OCI-LY3 (cell line): Measurements from ENCODE around the gene NEURL1.
"Not testable (repeated sequence)": the region's sequence is repeated elsewhere in the genome, so short reads cannot be mapped to it uniquely, and the experiment has no call there.

Experiments
- H2AFZ ChIP-seq: fragments of 200-600, 300-600 bp; shearing (Covaris generic); 2 replicates; pipeline ENCODE4 v1.6.0; 2014; ENCODE audit warnings: antibody characterized with exemption, low read depth, low read length
- H3K27ac ChIP-seq: fragments of 200-600, 300-600 bp; sonication (generic); 2 replicates; pipeline ENCODE4 v1.5.1; 2014; ENCODE audit warnings: mild to moderate bottlenecking, low read length, moderate library complexity, mixed read lengths
- H3K27me3 ChIP-seq: fragments of 200-600, 300-600 bp; sonication (generic); 2 replicates; pipeline ENCODE4 v1.6.1; 2014; ENCODE audit warnings: low read depth, low read length, mixed read lengths
- H3K36me3 ChIP-seq: fragments of 200-600, 300-600 bp; sonication (generic); replicated peaks from 2 replicates; pipeline ENCODE3; 2014; ENCODE audit warnings: low read depth, low read length, mixed read lengths
- H3K4me1 ChIP-seq: fragments of 300-600, 200-600 bp; sonication (generic); 2 replicates; pipeline ENCODE4 v1.6.1; 2014; ENCODE audit warnings: low read length, mixed read lengths
- H3K4me2 ChIP-seq: fragments of 200-600, 300-600 bp; sonication (generic); 2 replicates; pipeline ENCODE4 v1.6.1; 2014; ENCODE audit warnings: low read length, mixed read lengths
- H3K4me3 ChIP-seq: fragments of 300-600, 200-600 bp; sonication (generic); 2 replicates; pipeline ENCODE4 v1.5.1; 2014; ENCODE audit warnings: antibody characterized with exemption, mild to moderate bottlenecking, low read length, moderate library complexity
- H3K79me2 ChIP-seq: fragments of 300-600, 200-600 bp; shearing (Covaris generic); 2 replicates; pipeline ENCODE4 v1.6.1; 2014; ENCODE audit warnings: mild to moderate bottlenecking, low read length, mixed read lengths
- H3K9ac ChIP-seq: fragments of 300-600, 200-600 bp; shearing (Covaris generic); 2 replicates; pipeline ENCODE4 v1.6.0; 2014; ENCODE audit warnings: mild to moderate bottlenecking, low read length, moderate library complexity
- H3K9me3 ChIP-seq: fragments of 200-600, 300-600 bp; shearing (Covaris generic); 2 replicates; pipeline ENCODE4 v1.6.1; 2014; ENCODE audit warnings: low read length, mixed read lengths; ENCODE audit not compliant: insufficient read depth
- H4K20me1 ChIP-seq: fragments of 200-600, 300-600 bp; sonication (generic); 2 replicates; pipeline ENCODE4 v1.6.1; 2016; ENCODE audit warnings: low read length, mixed read lengths; ENCODE audit not compliant: insufficient read depth
- EZH2phosphoT487 ChIP-seq: fragments of 200-600 bp; shearing (Covaris generic); IDR thresholded peaks from 2 replicates; pipeline ENCODE4 v1.6.1; 2018; ENCODE audit warnings: antibody characterized with exemption, mixed run types, low read depth
- TF ChIP-seq, protein P1 (sequence below): fragments of 200-600, 300-600 bp; sonication (generic); IDR thresholded peaks from 2 replicates; pipeline ENCODE4 v1.5.1; 2014; ENCODE audit warnings: antibody characterized with exemption, low read length, low read depth

The NEURL1 gene

DNA sequence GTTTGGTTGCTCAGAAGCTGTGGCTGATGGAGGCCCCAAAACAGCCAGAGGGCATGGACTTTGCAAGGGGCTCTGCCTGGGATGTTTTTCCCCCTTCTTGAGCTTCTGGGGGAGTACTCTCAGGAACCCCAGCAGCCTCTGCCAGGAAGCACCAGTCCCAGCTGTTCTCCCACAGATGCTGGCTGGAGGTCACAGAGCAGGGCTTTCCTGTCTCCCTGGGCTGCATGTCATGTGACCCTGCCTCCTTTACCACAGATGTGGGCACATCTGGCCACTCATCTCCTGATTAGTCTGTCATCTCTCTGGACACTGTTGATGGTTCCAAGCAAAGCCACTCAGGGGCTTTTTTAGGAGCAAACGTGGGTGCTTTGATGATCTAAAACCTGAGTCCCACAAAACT is 136.7 kb downstream of the NEURL1 start:
- no peak overlapping the region for H3K4me3 ChIP-seq
- H2AFZ ChIP-seq: no peak overlapping the region
- no peaks in the 10 kb centered on the region for H3K79me2 ChIP-seq
- H3K27me3 ChIP-seq: no peaks in the 10 kb centered on the region
- H3K27ac ChIP-seq: no peak overlapping the region
- H3K4me1 ChIP-seq: no peaks in the 10 kb centered on the region
- H3K4me2 ChIP-seq: no peak overlapping the region
- no peak overlapping the region for H3K9ac ChIP-seq
- H4K20me1 ChIP-seq: 0 out of 2 replicates have a peak, but pooled peaks cover 2% of the 10 kb centered on the region
- no peaks in the 10 kb centered on the region for H3K36me3 ChIP-seq
- TF ChIP-seq, protein P1, sequence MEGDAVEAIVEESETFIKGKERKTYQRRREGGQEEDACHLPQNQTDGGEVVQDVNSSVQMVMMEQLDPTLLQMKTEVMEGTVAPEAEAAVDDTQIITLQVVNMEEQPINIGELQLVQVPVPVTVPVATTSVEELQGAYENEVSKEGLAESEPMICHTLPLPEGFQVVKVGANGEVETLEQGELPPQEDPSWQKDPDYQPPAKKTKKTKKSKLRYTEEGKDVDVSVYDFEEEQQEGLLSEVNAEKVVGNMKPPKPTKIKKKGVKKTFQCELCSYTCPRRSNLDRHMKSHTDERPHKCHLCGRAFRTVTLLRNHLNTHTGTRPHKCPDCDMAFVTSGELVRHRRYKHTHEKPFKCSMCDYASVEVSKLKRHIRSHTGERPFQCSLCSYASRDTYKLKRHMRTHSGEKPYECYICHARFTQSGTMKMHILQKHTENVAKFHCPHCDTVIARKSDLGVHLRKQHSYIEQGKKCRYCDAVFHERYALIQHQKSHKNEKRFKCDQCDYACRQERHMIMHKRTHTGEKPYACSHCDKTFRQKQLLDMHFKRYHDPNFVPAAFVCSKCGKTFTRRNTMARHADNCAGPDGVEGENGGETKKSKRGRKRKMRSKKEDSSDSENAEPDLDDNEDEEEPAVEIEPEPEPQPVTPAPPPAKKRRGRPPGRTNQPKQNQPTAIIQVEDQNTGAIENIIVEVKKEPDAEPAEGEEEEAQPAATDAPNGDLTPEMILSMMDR: no peak
- TF ChIP-seq EZH2phosphoT487: no peak
- H3K9me3 ChIP-seq: no peaks in the 10 kb centered on the region

DNA sequence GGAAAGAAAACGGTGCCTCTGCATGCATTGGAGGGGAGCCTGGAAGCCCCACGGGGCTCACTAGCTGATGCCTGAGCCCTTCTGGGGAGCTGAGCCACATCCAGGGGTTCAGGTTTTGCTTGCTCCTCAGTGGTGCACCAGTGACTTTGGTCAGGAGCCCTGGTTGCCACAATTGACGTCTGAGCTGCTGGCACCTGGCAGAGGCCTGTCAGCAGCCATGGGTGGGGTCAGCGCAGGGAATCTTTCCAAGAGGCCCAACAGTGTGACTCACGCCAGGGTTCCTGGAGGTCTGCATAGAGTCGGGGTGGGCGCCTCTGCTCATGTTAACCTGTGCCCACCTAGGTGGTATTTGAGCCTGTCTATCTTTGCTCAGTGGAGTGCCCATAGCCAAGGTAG is 138.7 kb downstream of the NEURL1 start:
- H3K4me2 ChIP-seq: no peak overlapping the region
- no peak overlapping the region for H3K4me3 ChIP-seq
- no peak overlapping the region for H3K9ac ChIP-seq
- no peak overlapping the region for H3K27ac ChIP-seq
- peaks cover 8% of the 10 kb centered on the region; the same call in 1 of the 2 replicates for H4K20me1 ChIP-seq
- no peaks in the 10 kb centered on the region for H3K79me2 ChIP-seq
- H3K27me3 ChIP-seq: no peaks in the 10 kb centered on the region
- H3K9me3 ChIP-seq: no peaks in the 10 kb centered on the region
- H2AFZ ChIP-seq: no peak overlapping the region
- TF ChIP-seq, protein P1: no peak
- TF ChIP-seq EZH2phosphoT487: no peak
- H3K4me1 ChIP-seq: no peaks in the 10 kb centered on the region
- H3K36me3 ChIP-seq: no peaks in the 10 kb centered on the region

DNA sequence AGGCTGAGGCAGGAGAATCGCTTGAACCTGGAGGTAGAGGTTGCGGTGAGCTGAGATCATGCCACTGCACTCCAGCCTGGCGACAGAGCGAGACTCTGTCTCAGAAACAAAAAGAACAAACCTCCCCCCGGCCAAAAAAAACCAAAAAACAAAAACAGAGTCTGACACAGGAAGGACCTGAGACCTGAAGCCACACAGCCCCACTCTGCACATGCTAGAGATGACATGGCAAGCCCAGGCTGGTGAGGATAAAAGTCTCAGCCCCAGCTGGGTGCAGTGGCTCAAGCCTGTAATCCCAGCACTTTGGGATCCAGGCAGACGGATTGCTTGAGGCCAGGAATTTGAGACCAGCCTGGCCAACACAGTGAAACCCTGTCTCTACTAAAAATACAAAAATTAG is 139.4 kb downstream of the NEURL1 start:
- not testable (repeated sequence) for H3K9me3 ChIP-seq, H3K4me1 ChIP-seq, H3K27me3 ChIP-seq, H3K4me2 ChIP-seq, H3K27ac ChIP-seq, H3K36me3 ChIP-seq, H2AFZ ChIP-seq, H3K9ac ChIP-seq, H3K79me2 ChIP-seq, H3K4me3 ChIP-seq
- H4K20me1 ChIP-seq: peaks cover 14% of the 10 kb centered on the region; the same call in 1 of the 2 replicates

DNA sequence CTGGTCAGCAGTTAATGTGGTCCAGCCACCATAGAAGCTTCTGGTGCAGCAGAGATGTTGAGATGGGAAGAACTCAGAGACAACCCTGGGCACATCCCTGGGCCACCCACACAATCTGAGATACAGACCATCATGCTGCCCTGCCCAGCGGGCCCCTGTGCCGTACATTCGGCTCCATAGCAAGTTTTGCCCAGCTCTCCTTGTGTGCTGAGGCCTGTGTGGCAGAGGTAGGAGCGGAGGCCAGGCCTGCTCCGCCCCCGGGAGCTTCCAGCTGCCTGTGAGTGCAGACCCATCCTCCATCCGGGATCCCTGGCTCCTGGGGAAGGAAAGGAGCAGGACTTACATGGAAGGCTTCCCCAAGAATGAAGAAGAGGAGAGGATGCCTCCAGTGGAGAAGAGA is 140.3 kb downstream of the NEURL1 start:
- H3K79me2 ChIP-seq: no peaks in the 10 kb centered on the region
- H3K27me3 ChIP-seq: no peaks in the 10 kb centered on the region
- no peaks in the 10 kb centered on the region for H3K36me3 ChIP-seq
- TF ChIP-seq, protein P1: no peak
- TF ChIP-seq EZH2phosphoT487: no peak
- peaks cover 7% of the 10 kb centered on the region for H3K4me1 ChIP-seq
- H3K4me3 ChIP-seq: no peak overlapping the region
- H3K27ac ChIP-seq: no peak overlapping the region
- H4K20me1 ChIP-seq: peaks cover 24% of the 10 kb centered on the region
- no peak overlapping the region for H2AFZ ChIP-seq
- H3K9me3 ChIP-seq: no peaks in the 10 kb centered on the region
- no peak overlapping the region for H3K4me2 ChIP-seq
- no peak overlapping the region for H3K9ac ChIP-seq

DNA sequence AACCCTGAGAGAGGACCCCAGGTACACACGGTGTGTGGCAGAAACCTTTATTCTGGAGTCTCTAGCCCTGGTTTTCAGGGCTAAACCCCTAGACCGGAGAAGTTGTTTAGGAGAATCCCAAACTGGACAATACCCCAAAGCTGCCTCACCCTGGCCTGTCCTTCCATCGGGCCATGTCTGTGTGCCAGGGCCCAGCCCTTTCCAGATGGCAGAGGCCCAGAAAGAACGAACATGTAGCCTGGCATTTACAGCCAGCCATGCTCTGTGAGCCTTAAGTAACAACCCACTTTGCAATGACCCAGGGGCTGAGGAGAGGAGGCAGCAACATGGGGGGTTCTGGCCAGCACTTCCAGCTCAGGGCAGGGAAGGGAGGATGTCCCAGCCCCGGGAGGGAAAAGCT is 142.1 kb downstream of the NEURL1 start:
- H3K27ac ChIP-seq: no peak overlapping the region
- H3K27me3 ChIP-seq: no peaks in the 10 kb centered on the region
- no peak overlapping the region for H3K4me3 ChIP-seq
- no peaks in the 10 kb centered on the region for H3K79me2 ChIP-seq
- no peak for TF ChIP-seq EZH2phosphoT487
- TF ChIP-seq, protein P1: no peak
- no peak overlapping the region for H3K4me2 ChIP-seq
- no peak overlapping the region for H3K9ac ChIP-seq
- peaks cover 26% of the 10 kb centered on the region for H4K20me1 ChIP-seq
- H3K9me3 ChIP-seq: no peaks in the 10 kb centered on the region
- no peak overlapping the region for H2AFZ ChIP-seq
- no peaks in the 10 kb centered on the region for H3K36me3 ChIP-seq
- H3K4me1 ChIP-seq: peaks cover 10% of the 10 kb centered on the region
